Inferior parietal cortex (tissue), 1 donor: ENCODE results near the gene CFAP91.
"Not testable (repeated sequence)": the region's sequence is repeated elsewhere in the genome, so short reads cannot be mapped to it uniquely, and the experiment has no call there.

Experiments
- DNase-seq: peaks from one replicate; pipeline ENCODE4 v3.0.0-alpha.2; 2016; ENCODE audit errors: extremely low spot score

Gene CFAP91

GRCh38 chr3:119677641-119677934 is 25.2 kb upstream of the CFAP91 start:
- DNase-seq: no peak

- DNase-seq: not testable (repeated sequence)
Measured at GRCh38 chr3:119678209-119678608, 24.6 kb upstream of the CFAP91 start.

GRCh38 chr3:119679874-119680273 is 22.9 kb upstream of the CFAP91 start:
- no peak for DNase-seq

GRCh38 chr3:119681279-119681678 is 21.5 kb upstream of the CFAP91 start:
- no peak for DNase-seq

- DNase-seq: no peak
Measured at GRCh38 chr3:119683421-119683820, 19.4 kb upstream of the CFAP91 start.

GRCh38 chr3:119690043-119690656 is 12.7 kb upstream of the CFAP91 start:
- no peak for DNase-seq

GRCh38 chr3:119695480-119695879 is 7.3 kb upstream of the CFAP91 start:
- no peak for DNase-seq

GRCh38 chr3:119697394-119697793 is 5.4 kb upstream of the CFAP91 start:
- no peak for DNase-seq

- no peak for DNase-seq
Measured at GRCh38 chr3:119700269-119700919, 2.4 kb upstream of the CFAP91 start.

- no peak for DNase-seq
Measured at GRCh38 chr3:119700920-119701734, 1.7 kb upstream of the CFAP91 start.

GRCh38 chr3:119703820-119704531 is 1.2 kb downstream of the CFAP91 start:
- DNase-seq: no peak

- DNase-seq: no peak
Measured at GRCh38 chr3:119715105-119715504, 12.3 kb downstream of the CFAP91 start.

GRCh38 chr3:119716998-119717397 is 14.2 kb downstream of the CFAP91 start:
- no peak for DNase-seq

- no peak for DNase-seq
Measured at GRCh38 chr3:119717520-119717919, 14.7 kb downstream of the CFAP91 start.

- no peak for DNase-seq
Measured at GRCh38 chr3:119723022-119723421, 20.2 kb downstream of the CFAP91 start.

- DNase-seq: no peak
Measured at GRCh38 chr3:119726909-119727308, 24.1 kb downstream of the CFAP91 start.

GRCh38 chr3:119729996-119730395 is 27.2 kb downstream of the CFAP91 start:
- no peak for DNase-seq

GRCh38 chr3:119731560-119732343 is 28.9 kb downstream of the CFAP91 start:
- peak; percentile 46 for DNase-seq

GRCh38 chr3:119733812-119734211 is 31.0 kb downstream of the CFAP91 start:
- DNase-seq: no peak

- DNase-seq: no peak
Measured at GRCh38 chr3:119738741-119739140, 35.9 kb downstream of the CFAP91 start.
